Measurements from ENCODE around the gene COL9A3. TPM values are rescaled to one million over a fixed set of nuclear protein-coding genes. Genes with fewer than 3 reads are reported as not detected.

The COL9A3 gene
- polyA plus RNA-seq, 2 of the 4 experiments (the other 2 are of a cell fraction), result 0.41 to 0.49 TPM

DNA sequence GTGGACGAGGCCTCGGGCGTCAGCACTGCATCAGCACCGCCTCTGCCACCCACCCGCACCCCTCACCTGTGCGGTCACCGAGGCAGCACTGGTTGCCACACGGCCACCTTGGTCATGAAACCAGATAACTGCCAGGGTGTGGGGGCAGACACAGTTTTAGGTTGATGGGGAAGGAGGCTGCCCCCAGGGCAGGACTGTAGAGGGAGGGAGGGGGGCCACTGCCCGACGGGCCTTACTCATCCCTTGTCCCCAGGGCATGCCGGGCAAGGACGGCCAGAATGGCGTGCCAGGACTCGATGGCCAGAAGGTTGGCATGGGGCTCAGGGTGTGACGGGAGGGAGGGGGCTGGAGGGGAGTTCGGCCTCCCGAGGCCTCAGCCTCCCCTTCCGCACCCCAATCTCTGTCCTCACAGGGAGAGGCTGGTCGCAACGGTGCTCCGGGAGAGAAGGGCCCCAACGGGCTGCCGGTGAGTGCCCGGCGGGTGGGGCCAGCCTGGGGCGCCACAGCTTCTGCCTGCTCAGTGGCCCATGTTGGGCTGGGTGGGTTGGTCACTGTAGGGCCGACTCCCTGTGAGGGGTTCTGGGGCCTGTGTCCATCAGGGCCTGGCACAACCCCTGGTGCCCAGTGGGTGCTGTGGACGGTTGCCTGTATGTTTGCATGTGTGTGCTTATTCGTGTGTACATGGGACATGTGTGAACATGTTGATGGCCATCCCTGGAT lies 11.8 kb downstream of the COL9A3 start:
- DNase-seq (ENCODE audit: low read depth in 1 of 2, low spot score in 1 of 2) (no peak), ATAC-seq (no peak), FAIRE-seq (no peak)
- Histone ChIP-seq H3K27ac (peak overlapping the region; percentile 14 to 30; a peak in 2 of 6 replicates), H3K9me3 (no peaks in the 10 kb centered on the region), H3K4me2 (no peak overlapping the region), H3K4me1 (peaks cover 23% of the 10 kb centered on the region), H3K4me3 (no peak overlapping the region)
- TF ChIP-seq RFX5 (IDR thresholded peaks at IDR 0.05) (no peak), JUNB (IDR thresholded peaks at IDR 0.05) (no peak), CHD4 (IDR thresholded peaks at IDR 0.05; ENCODE audit: borderline replicate concordance) (no peak), HEYL (CRISPR knock-in tag; IDR thresholded peaks at IDR 0.05) (no peak)
- TF ChIP-seq, protein P1, sequence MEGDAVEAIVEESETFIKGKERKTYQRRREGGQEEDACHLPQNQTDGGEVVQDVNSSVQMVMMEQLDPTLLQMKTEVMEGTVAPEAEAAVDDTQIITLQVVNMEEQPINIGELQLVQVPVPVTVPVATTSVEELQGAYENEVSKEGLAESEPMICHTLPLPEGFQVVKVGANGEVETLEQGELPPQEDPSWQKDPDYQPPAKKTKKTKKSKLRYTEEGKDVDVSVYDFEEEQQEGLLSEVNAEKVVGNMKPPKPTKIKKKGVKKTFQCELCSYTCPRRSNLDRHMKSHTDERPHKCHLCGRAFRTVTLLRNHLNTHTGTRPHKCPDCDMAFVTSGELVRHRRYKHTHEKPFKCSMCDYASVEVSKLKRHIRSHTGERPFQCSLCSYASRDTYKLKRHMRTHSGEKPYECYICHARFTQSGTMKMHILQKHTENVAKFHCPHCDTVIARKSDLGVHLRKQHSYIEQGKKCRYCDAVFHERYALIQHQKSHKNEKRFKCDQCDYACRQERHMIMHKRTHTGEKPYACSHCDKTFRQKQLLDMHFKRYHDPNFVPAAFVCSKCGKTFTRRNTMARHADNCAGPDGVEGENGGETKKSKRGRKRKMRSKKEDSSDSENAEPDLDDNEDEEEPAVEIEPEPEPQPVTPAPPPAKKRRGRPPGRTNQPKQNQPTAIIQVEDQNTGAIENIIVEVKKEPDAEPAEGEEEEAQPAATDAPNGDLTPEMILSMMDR (IDR thresholded peaks at IDR 0.05), result no peak
- TF ChIP-seq, protein P2, sequence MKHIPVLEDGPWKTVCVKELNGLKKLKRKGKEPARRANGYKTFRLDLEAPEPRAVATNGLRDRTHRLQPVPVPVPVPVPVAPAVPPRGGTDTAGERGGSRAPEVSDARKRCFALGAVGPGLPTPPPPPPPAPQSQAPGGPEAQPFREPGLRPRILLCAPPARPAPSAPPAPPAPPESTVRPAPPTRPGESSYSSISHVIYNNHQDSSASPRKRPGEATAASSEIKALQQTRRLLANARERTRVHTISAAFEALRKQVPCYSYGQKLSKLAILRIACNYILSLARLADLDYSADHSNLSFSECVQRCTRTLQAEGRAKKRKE (CRISPR knock-in tag; IDR thresholded peaks at IDR 0.05; ENCODE audit: low read depth), result no peak
- ChIA-PET CTCF (interaction anchor here (0.8 to 1.6 kb wide), 4 partner anchors 8 to 159 kb away, joined by 3 to 4 read pairs (median 3); no protein-coding TSS in a partner anchor), POLR2A (no interaction called here)
- WGBS (ENCODE audit: missing lambda C conversion rate), result 76% methylated on average over 17 of the region's 29 CpGs

DNA sequence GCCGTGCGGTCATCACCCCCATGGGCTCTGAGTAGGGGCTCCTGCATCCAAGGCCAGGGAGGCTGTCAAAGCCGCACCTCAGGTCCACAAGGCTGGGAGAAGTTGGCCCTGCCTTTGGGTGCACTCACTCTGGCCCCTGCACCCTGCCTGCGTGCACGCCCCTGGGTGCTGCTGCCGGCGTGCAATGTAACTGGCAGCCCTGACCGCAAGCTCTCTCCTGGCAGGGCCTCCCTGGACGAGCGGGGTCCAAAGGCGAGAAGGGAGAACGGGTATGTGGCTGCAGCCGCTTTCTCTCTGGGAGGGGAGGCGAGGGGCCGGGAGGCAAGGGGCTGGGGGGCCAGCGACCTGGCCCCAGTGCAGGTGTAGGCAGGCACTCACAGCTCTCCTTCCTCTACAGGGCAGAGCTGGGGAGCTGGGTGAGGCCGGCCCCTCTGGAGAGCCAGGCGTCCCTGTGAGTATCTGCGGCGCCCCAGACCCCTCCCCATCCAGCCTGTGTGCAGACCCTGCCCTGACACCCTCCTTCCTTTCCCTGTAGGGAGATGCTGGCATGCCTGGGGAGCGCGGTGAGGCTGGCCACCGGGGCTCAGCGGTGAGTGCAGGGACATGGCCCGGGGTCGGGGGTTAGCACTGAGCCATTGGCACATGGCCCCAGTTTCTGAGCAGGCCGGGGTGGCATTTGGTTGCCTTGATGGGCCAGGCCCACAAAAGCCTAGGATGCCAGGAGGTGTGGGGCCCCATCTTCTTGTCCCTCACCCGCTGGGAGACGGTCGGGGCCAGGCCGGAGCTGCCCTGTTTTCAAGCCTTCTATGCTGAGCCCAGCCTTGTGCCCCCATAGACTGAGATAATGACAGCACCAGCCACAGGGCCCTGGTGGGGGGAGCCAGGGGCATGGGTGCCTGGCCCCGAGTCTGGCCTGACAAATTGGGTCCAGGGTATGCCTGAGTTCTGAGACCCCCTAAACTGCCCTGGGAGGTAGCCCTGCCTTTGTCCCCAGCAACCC lies 12.7 kb downstream of the COL9A3 start:
- WGBS (ENCODE audit: missing lambda C conversion rate), result 94% methylated on average over 12 of the region's 32 CpGs
- no peak for DNase-seq (ENCODE audit: low read depth in 1 of 2, low spot score in 1 of 2)
- peak overlapping the region in 1 of 2 experiments; percentile 61; a peak in 2 of 6 replicates for H3K27ac ChIP-seq
- H3K4me3 ChIP-seq, result no peak overlapping the region
- CTCF ChIA-PET, result interaction anchor here (0.8 to 1.1 kb wide), 2 partner anchors 13 to 21 kb away, joined by 3 read pairs; no protein-coding TSS in a partner anchor
- POLR2A ChIA-PET, result no interaction called here
- TF ChIP-seq TFCP2L1 (CRISPR knock-in tag; IDR thresholded peaks at IDR 0.05) (no peak), POLR2A (IDR thresholded peaks at IDR 0.05; ENCODE audit: low read length) (no peak), FOSL2 (IDR thresholded peaks at IDR 0.05) (no peak), FOSL2 (CRISPR knock-in tag; IDR thresholded peaks at IDR 0.05) (no peak)
- TF ChIP-seq, protein P3, sequence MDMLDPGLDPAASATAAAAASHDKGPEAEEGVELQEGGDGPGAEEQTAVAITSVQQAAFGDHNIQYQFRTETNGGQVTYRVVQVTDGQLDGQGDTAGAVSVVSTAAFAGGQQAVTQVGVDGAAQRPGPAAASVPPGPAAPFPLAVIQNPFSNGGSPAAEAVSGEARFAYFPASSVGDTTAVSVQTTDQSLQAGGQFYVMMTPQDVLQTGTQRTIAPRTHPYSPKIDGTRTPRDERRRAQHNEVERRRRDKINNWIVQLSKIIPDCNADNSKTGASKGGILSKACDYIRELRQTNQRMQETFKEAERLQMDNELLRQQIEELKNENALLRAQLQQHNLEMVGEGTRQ (IDR thresholded peaks at IDR 0.05), result no peak
- no peaks in the 10 kb centered on the region for H3K9me3 ChIP-seq
- H3K4me2 ChIP-seq, result no peak overlapping the region
- H3K4me1 ChIP-seq, result peaks cover 19% of the 10 kb centered on the region
- FAIRE-seq, result no peak
- ATAC-seq, result no peak

DNA sequence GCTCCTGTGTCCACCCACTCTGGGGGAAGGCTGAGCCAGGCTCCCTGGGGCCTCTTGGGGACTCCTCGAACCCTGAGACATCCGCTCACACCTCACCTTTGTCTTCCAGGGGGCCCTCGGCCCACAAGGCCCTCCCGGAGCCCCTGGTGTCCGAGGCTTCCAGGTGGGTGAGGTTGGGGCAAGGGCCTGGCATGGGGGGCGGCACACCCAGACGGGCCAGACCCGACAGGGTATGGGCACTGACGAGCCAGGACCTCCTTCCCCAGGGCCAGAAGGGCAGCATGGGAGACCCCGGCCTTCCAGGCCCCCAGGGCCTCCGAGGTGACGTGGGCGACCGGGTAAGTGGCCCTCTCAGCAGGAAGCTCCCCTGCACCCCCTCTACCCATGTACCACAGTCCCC lies 13.4 kb downstream of the COL9A3 start:
- H3K27ac ChIP-seq, result 0 out of 6 replicates have a peak overlapping the region, but pooled peaks of 1 of the 2 experiments have one; percentile 61
- no peak overlapping the region for H3K4me3 ChIP-seq
- no peaks in the 10 kb centered on the region for H3K9me3 ChIP-seq
- DNase-seq (ENCODE audit: low read depth in 1 of 2, low spot score in 1 of 2) (no peak), FAIRE-seq (no peak), ATAC-seq (no peak)
- WGBS (ENCODE audit: missing lambda C conversion rate), result 87% methylated on average over 14 of the region's 14 CpGs
- H3K4me1 ChIP-seq, result peaks cover 16% of the 10 kb centered on the region; the same call in 2 of the 3 replicates
- CTCF ChIA-PET, result no interaction called here
- POLR2A ChIA-PET, result no interaction called here
- no peak overlapping the region for H3K4me2 ChIP-seq
- TF ChIP-seq GATA3 (IDR thresholded peaks at IDR 0.05; ENCODE audit: borderline replicate concordance) (no peak), EP300 (IDR thresholded peaks at IDR 0.05) (no peak), CBX8 (IDR thresholded peaks at IDR 0.05) (no peak), CHD4 (IDR thresholded peaks at IDR 0.05; ENCODE audit: borderline replicate concordance) (no peak), KDM5A (IDR thresholded peaks at IDR 0.05) (no peak), EHF (CRISPR knock-in tag; IDR thresholded peaks at IDR 0.05) (no peak), FOXS1 (CRISPR knock-in tag; IDR thresholded peaks at IDR 0.05) (no peak), NR3C1 (IDR thresholded peaks at IDR 0.05) (no peak), ZC3H11A (IDR thresholded peaks at IDR 0.05) (no peak)
- TF ChIP-seq, protein P2 (CRISPR knock-in tag; IDR thresholded peaks at IDR 0.05; ENCODE audit: low read depth), result no peak
- TF ChIP-seq, protein P4, sequence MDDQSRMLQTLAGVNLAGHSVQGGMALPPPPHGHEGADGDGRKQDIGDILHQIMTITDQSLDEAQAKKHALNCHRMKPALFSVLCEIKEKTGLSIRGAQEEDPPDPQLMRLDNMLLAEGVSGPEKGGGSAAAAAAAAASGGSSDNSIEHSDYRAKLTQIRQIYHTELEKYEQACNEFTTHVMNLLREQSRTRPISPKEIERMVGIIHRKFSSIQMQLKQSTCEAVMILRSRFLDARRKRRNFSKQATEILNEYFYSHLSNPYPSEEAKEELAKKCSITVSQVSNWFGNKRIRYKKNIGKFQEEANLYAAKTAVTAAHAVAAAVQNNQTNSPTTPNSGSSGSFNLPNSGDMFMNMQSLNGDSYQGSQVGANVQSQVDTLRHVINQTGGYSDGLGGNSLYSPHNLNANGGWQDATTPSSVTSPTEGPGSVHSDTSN (IDR thresholded peaks at IDR 0.05), result no peak
- TF ChIP-seq, protein P1 (IDR thresholded peaks at IDR 0.05), result no peak

Data from A549 (cell line).